CD14-positive monocyte (primary cell): ENCODE data around the gene STIM1. TPM values are rescaled to one million over a fixed set of nuclear protein-coding genes. Genes with fewer than 3 reads are reported as not detected.

Experiments used
- DNase-seq, 3 donors: peaks; one replicate each; pipeline ENCODE4 v3.0.0-alpha.2; 2011 to 2022
- H2AFZ ChIP-seq: 2 replicates; pipeline ENCODE4 v1.6.0; 2012; ENCODE audit warnings: mild to moderate bottlenecking, low read depth, low read length, inconsistent platforms; ENCODE audit not compliant: insufficient read depth, poor library complexity, severe bottlenecking
- H3K27ac ChIP-seq, 2 donors: 1 replicate in 1 of 2; 2 replicates in 1 of 2; pipeline ENCODE4 v1.5.1; 2012 to 2013; ENCODE audit warnings: low read length in 2 of 2, control low read depth in 1 of 2, inconsistent platforms in 1 of 2, low read depth in 1 of 2, mild to moderate bottlenecking in 1 of 2
- H3K27me3 ChIP-seq, 2 donors: one replicate each; pipeline versions ENCODE4 v1.6.0 to v1.6.1; 2011 to 2013; ENCODE audit warnings: low read length in 2 of 2; ENCODE audit not compliant: control insufficient read depth in 2 of 2, insufficient read depth in 2 of 2
- H3K36me3 ChIP-seq, 2 donors: replicated peaks in 1 of 2; 1 replicate in 1 of 2; 2 replicates in 1 of 2; pipeline versions ENCODE4 v1.5.1 to v1.6.1; 2012 to 2013; ENCODE audit warnings: low read length in 2 of 2, control low read depth in 1 of 2, inconsistent platforms in 1 of 2, mild to moderate bottlenecking in 1 of 2; ENCODE audit not compliant: insufficient read depth in 2 of 2, control insufficient read depth in 1 of 2
- H3K4me1 ChIP-seq, 2 donors: 1 replicate in 1 of 2; 2 replicates in 1 of 2; pipeline versions ENCODE4 v1.5.1 to v1.6.1; 2012 to 2013; ENCODE audit warnings: low read length in 2 of 2, control low read depth in 1 of 2, inconsistent platforms in 1 of 2, mild to moderate bottlenecking in 1 of 2, moderate library complexity in 1 of 2; ENCODE audit not compliant: insufficient read depth in 2 of 2, control insufficient read depth in 1 of 2
- H3K4me2 ChIP-seq: replicated peaks from 2 replicates; pipeline ENCODE3; 2012; ENCODE audit warnings: low read length, moderate library complexity, mild to moderate bottlenecking; ENCODE audit not compliant: poor library complexity, severe bottlenecking; ENCODE audit errors: extremely low read depth
- H3K4me3 ChIP-seq, 3 experiments: fragments of 200-600 bp in 1 of 3; sonication (generic) in 1 of 3; replicated peaks in 1 of 3; 1 replicate in 2 of 3; 2 replicates in 1 of 3; pipeline ENCODE4 v1.5.1; 2011 to 2013; ENCODE audit warnings: low read length in 3 of 3, mild to moderate bottlenecking in 3 of 3, control low read depth in 2 of 3, low read depth in 2 of 3, inconsistent platforms in 1 of 3, moderate library complexity in 1 of 3
- H3K79me2 ChIP-seq: 2 replicates; pipeline ENCODE4 v1.6.0; 2012; ENCODE audit warnings: mild to moderate bottlenecking, control low read depth, inconsistent platforms, low read length, moderate library complexity; ENCODE audit not compliant: insufficient read depth
- H3K9ac ChIP-seq: 2 replicates; pipeline ENCODE4 v1.6.0; 2017; ENCODE audit warnings: low read length, mild to moderate bottlenecking; ENCODE audit not compliant: insufficient read depth, poor library complexity, severe bottlenecking
- H3K9me3 ChIP-seq, 2 donors: replicated peaks in 1 of 2; 1 replicate in 1 of 2; 2 replicates in 1 of 2; pipeline versions ENCODE4 v1.5.1 to v1.6.1; 2012 to 2013; ENCODE audit warnings: low read length in 2 of 2, control low read depth in 1 of 2; ENCODE audit not compliant: control insufficient read depth in 1 of 2, insufficient read depth in 1 of 2
- H4K20me1 ChIP-seq: 2 replicates; pipeline ENCODE4 v1.6.0; 2012; ENCODE audit warnings: mild to moderate bottlenecking, low read length, control low read depth, moderate library complexity; ENCODE audit not compliant: insufficient read depth
- H3K27ac Mint-ChIP-seq, 7 donors: one replicate each; pipeline ENCODE4 v1.8.0; 2020; ENCODE audit warnings: mild to moderate bottlenecking in 7 of 7, mixed read lengths in 7 of 7, moderate library complexity in 6 of 7, inconsistent platforms in 2 of 7
- H3K27me3 Mint-ChIP-seq, 3 donors: one replicate each; pipeline ENCODE4 v1.8.0; 2021 to 2022; ENCODE audit warnings: low read depth in 3 of 3, mild to moderate bottlenecking in 3 of 3, mixed read lengths in 3 of 3, moderate library complexity in 3 of 3, inconsistent platforms in 1 of 3
- H3K36me3 Mint-ChIP-seq, 2 donors: one replicate each; pipeline ENCODE4 v1.8.0; 2020; ENCODE audit warnings: mixed read lengths in 2 of 2, inconsistent platforms in 1 of 2, mild to moderate bottlenecking in 1 of 2
- H3K4me1 Mint-ChIP-seq: one replicate; pipeline ENCODE4 v1.8.0; 2020; ENCODE audit warnings: mild to moderate bottlenecking, mixed read lengths
- H3K4me3 Mint-ChIP-seq, 2 donors: one replicate each; pipeline ENCODE4 v1.8.0; 2020; ENCODE audit warnings: mild to moderate bottlenecking in 2 of 2, mixed read lengths in 2 of 2, moderate library complexity in 1 of 2
- H3K9me3 Mint-ChIP-seq, 7 donors: one replicate each; pipeline ENCODE4 v1.8.0; 2020 to 2022; ENCODE audit warnings: mixed read lengths in 7 of 7, mild to moderate bottlenecking in 6 of 7, moderate library complexity in 6 of 7, inconsistent platforms in 2 of 7
- WGBS: methylation state at CpG from one replicate; pipeline ENCODE4 v1.1.5; 2013; ENCODE audit warnings: missing lambda C conversion rate; ENCODE audit not compliant: insufficient coverage; 5-methylcytosine and 5-hydroxymethylcytosine counted together
- intact Hi-C, 2 donors: fragments of 100-400 bp; cut with micrococcal nuclease; formaldehyde crosslinking; loops; one replicate each; pipeline versions ENCODE4 v1.15.0 to v1.15.1; 2023
- polyA plus RNA-seq, 3 donors: library from polyadenylated mRNA; depleted of rRNA in 1 of 3; unstranded in 2 of 3; stranded (reverse) in 1 of 3; fragments of 300-500 nt in 2 of 3; fragments of >200 nt in 1 of 3; fragmentation: Illumina TruSeq in 2 of 3; gene quantifications; 1 replicate in 2 of 3; 2 replicates in 1 of 3; pipeline ENCODE4 v1.2.3, GENCODE V29; 2012 to 2021
- TF ChIP-seq, protein P1 (sequence below): fragments of 200-600 bp; IDR thresholded peaks from one replicate; pipeline ENCODE4 v1.8.0; 2022; ENCODE audit warnings: antibody characterized with exemption, mild to moderate bottlenecking

The STIM1 gene
- polyA plus RNA-seq, 3 donors = 14.0 to 68.6 (median 21.0) TPM

DNA sequence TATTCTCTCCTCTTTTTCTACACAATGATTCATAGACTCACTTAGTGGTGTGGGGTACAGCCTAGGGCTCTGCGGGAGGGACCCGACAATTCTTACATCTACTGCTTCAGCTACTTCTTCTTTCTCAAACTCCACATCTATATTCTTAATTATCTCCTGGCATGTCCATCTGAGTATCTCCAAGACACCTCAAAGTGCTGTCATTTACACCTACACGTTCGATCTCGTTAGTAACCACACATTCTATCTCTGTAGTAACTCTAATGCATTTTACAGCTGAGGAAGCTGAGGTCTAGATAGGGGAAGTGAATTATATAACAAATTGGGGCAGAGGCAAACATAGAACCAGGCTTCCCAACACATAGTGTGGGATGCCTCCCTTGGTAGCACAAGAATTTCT is 211.4 kb downstream of the STIM1 start:
- Histone ChIP-seq H3K4me2 (no peak overlapping the region), H3K9ac (no peak overlapping the region), H4K20me1 (peaks cover 26% of the 10 kb centered on the region), H3K4me3 (no peak overlapping the region), H3K4me1 (peaks cover 24 to 25% of the 10 kb centered on the region in 2 donors), H3K9me3 (no peaks in the 10 kb centered on the region), H3K36me3 (peaks cover 34 to 77% of the 10 kb centered on the region in 2 donors), H2AFZ (no peak overlapping the region), H3K27me3 (no peaks in the 10 kb centered on the region), H3K79me2 (peaks cover 6% of the 10 kb centered on the region), H3K27ac (peak overlapping the region in 1 of 2 donors; percentile 61)
- Mint-ChIP-seq H3K9me3 (no peaks in the 10 kb centered on the region), H3K4me3 (no peak overlapping the region), H3K36me3 (peaks cover 49 to 63% of the 10 kb centered on the region in 2 donors), H3K27ac (peak overlapping the region; percentile 6 to 72 (median 20)), H3K4me1 (peaks cover 38% of the 10 kb centered on the region), H3K27me3 (no peaks in the 10 kb centered on the region)
- intact Hi-C loops = loop anchor here in 1 of 2 donors (10.0 kb wide), 1 partner anchor 142 kb away; no protein-coding TSS in a partner anchor
- TF ChIP-seq, protein P1, sequence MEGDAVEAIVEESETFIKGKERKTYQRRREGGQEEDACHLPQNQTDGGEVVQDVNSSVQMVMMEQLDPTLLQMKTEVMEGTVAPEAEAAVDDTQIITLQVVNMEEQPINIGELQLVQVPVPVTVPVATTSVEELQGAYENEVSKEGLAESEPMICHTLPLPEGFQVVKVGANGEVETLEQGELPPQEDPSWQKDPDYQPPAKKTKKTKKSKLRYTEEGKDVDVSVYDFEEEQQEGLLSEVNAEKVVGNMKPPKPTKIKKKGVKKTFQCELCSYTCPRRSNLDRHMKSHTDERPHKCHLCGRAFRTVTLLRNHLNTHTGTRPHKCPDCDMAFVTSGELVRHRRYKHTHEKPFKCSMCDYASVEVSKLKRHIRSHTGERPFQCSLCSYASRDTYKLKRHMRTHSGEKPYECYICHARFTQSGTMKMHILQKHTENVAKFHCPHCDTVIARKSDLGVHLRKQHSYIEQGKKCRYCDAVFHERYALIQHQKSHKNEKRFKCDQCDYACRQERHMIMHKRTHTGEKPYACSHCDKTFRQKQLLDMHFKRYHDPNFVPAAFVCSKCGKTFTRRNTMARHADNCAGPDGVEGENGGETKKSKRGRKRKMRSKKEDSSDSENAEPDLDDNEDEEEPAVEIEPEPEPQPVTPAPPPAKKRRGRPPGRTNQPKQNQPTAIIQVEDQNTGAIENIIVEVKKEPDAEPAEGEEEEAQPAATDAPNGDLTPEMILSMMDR = no peak
- peak; percentile 11 to 21 (median 13) for DNase-seq
- WGBS = no CpG with 5 or more reads among the region's 5 CpGs

DNA sequence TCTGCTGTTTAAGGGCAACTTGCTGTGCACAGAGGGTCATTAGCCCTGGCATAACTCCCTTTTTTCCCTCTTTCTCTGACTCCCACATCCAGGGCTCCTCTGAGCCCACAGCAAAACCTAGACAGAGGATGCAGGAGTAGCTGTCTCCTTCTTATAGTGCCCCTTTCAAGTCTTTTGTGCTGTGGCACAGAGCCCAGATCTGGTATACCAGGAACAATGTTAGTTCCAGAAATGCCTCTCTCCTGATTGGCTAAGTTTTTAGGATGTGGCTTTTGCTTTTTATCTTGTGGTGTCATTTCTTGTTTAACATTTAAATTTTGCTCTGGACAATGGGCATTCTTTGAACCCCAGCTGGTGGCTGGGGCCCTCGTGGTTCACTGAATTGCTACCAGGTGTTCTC is 213.5 kb downstream of the STIM1 start:
- WGBS = no CpG with 5 or more reads among the region's 1 CpG

More for the DNA sequence above, 213.5 kb downstream of the STIM1 start:
- DNase-seq = no peak
- peaks cover 24 to 25% of the 10 kb centered on the region in 2 donors for H3K4me1 ChIP-seq
- TF ChIP-seq, protein P1 = no peak
- H3K27ac ChIP-seq = peak overlapping the region in 1 of 2 donors; percentile 72
- no peak overlapping the region for H3K9ac ChIP-seq
- no peaks in the 10 kb centered on the region for H3K27me3 Mint-ChIP-seq
- H3K9me3 ChIP-seq = no peaks in the 10 kb centered on the region
- H3K4me2 ChIP-seq = no peak overlapping the region
- H3K36me3 Mint-ChIP-seq = peaks cover 49 to 65% of the 10 kb centered on the region in 2 donors
- H3K27ac Mint-ChIP-seq = peak overlapping the region; percentile 14 to 85 (median 72)
- no peaks in the 10 kb centered on the region for H3K27me3 ChIP-seq
- no peak overlapping the region for H3K4me3 ChIP-seq
- H3K4me3 Mint-ChIP-seq = no peak overlapping the region
- H2AFZ ChIP-seq = no peak overlapping the region
- peaks cover 29% of the 10 kb centered on the region for H4K20me1 ChIP-seq
- peaks cover 42% of the 10 kb centered on the region for H3K4me1 Mint-ChIP-seq
- H3K36me3 ChIP-seq = peaks cover 38 to 72% of the 10 kb centered on the region in 2 donors
- no peaks in the 10 kb centered on the region for H3K9me3 Mint-ChIP-seq
- H3K79me2 ChIP-seq = peaks cover 11% of the 10 kb centered on the region
- intact Hi-C loops = loop anchor here in 1 of 2 donors (2.0 to 10.0 kb wide), 2 partner anchors 144 to 220 kb away; no protein-coding TSS in a partner anchor
